AG09309 (cell line): ENCODE measurements around the gene TRDMT1.

Source experiments
- DNase-seq: peaks from one replicate; pipeline ENCODE4 v3.0.0-alpha.2; 2010; ENCODE audit warnings: low read depth
- H3K4me3 ChIP-seq: 2 replicates; pipeline ENCODE4 v1.5.1; 2011; ENCODE audit warnings: mild to moderate bottlenecking, low read depth, low read length, moderate library complexity; ENCODE audit not compliant: control insufficient read depth
- CTCF ChIP-seq: IDR thresholded peaks from 2 replicates; pipeline ENCODE4 v1.5.1; 2011; ENCODE audit warnings: mild to moderate bottlenecking, low read depth, low read length, inconsistent platforms; ENCODE audit not compliant: insufficient read depth, control insufficient read depth; ENCODE audit errors: missing control alignments

The TRDMT1 gene

GRCh38 chr10:17202999-17203398 is 1.5 kb upstream of the TRDMT1 start:
- TF ChIP-seq CTCF: no peak
- no peak overlapping the region for H3K4me3 ChIP-seq
- no peak for DNase-seq

DNA sequence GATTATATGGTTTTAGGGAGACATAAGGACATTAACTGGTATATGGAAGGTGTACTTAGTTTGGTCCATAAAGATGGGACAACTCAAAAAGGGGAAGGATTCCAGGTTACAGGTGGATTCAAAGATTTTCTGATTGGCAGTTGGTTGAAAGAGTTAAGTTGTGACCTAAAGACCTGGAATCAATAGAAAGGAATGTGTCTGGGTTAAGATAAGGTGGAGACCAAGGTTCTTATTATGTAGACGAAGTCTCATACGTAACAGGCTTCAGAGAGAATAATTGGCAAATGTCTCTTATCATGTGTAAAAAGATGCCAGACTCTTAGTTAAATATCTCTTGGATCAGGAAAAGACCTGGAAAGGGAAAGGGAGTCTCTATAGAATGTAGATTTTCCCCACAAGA is 1.0 kb upstream of the TRDMT1 start:
- no peak for TF ChIP-seq CTCF
- H3K4me3 ChIP-seq: no peak overlapping the region
- no peak for DNase-seq

- DNase-seq: no peak
- no peak for TF ChIP-seq CTCF
- H3K4me3 ChIP-seq: peak overlapping the region; percentile 79
These were observed 283 bp upstream of the TRDMT1 start for GRCh38 chr10:17201794-17202116.

DNA sequence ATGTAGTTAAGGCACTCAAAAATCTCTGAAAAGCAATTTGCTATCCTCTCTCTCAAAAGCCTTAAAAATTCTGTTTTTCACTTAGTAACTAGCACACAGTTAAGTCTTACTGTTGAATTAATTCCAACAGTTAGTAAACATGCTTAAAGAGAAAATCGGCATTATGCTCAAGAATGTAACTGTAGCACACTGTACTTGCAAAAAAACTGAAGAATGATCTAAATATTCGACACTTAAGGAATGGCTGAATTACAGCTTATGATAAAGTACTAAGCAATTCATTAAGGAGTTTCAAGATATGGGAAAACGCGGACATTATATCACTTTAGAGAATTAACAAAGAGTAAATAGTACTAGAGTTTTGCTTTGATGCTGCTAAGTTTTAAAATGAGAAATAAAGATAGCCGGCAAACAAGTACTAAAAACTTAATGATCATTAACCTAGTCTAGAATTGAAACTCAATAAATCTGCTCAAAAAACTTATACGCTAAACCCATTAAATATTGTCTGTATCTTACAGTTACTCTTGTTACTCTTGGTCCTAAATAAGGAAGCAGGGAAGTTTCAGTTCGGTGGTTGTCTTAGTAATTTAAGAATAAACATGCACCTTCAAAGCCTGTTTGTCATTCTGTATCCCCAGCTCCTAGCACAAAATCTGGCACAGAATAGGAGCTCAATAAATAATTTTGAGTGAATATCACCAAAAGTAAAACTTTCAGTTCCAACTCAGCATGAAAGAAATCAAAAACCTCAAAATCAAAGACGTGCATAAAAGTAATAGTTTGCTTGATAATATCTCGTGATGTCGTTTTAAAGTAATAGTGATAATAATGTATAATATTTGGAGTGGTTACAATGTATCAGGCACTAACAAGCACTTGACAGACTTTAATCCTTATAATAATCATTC is 1.2 kb downstream of the TRDMT1 start:
- peak overlapping the region; percentile 79 for H3K4me3 ChIP-seq
- no peak for DNase-seq
- TF ChIP-seq CTCF: no peak

GRCh38 chr10:17199351-17199804 is 2.1 kb downstream of the TRDMT1 start:
- no peak overlapping the region; the same call in 1 of the 2 replicates for H3K4me3 ChIP-seq
- no peak for DNase-seq
- TF ChIP-seq CTCF: no peak

DNA sequence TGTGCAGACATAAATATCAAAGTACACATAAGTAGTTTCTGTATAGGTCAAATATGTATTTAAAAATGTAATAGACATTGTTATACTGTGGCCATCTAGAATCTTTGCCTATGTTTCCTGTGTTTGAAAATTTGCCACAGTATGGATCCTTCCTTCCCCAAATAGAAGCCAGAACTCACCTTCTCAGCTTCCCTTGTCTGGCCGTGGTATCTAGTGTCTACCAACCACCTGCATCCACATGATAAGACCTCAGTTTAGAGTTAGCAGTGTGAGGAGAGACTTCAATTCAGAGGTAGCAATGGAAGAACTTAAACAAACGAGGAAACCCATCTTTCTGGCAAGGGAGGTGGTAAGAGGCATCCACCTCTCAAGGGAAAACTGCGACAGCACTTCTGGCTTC is 4.9 kb downstream of the TRDMT1 start:
- H3K4me3 ChIP-seq: no peak overlapping the region
- TF ChIP-seq CTCF: no peak
- no peak for DNase-seq

- H3K4me3 ChIP-seq: no peak overlapping the region
- no peak for DNase-seq
- TF ChIP-seq CTCF: no peak
These were observed 5.4 kb downstream of the TRDMT1 start for GRCh38 chr10:17196045-17196444.
